ENCODE results near the gene WRAP73. TPM values are rescaled to one million over a fixed set of nuclear protein-coding genes. Genes with fewer than 3 reads are reported as not detected.

The WRAP73 gene
- total and polyA plus RNA-seq, 2 experiments from 2014 or later: 22.6 to 43.3 TPM

- H3K9me2 ChIP-seq (ENCODE audit: insufficient read depth): no peaks in the 10 kb centered on the region
- H3K4me1 Mint-ChIP-seq: peaks cover 24% of the 10 kb centered on the region
- H3K9me3 Mint-ChIP-seq: peaks cover 3% of the 10 kb centered on the region; the same call in 2 of the 3 replicates
- H3K27me3 ChIP-seq (ENCODE audit: insufficient read depth): no peaks in the 10 kb centered on the region
- DNase-seq (ENCODE audit: low spot score): no peak
- H3K79me2 ChIP-seq (replicated peaks; ENCODE audit: insufficient read depth): no peaks in the 10 kb centered on the region
- peaks cover 5% of the 10 kb centered on the region; the same call in 1 of the 2 replicates for H3K4me1 ChIP-seq (ENCODE audit: insufficient read depth)
- H3K27ac ChIP-seq (ENCODE audit: low read depth): no peak overlapping the region
- no peak overlapping the region for H2AFZ ChIP-seq
- peak; percentile 7; the same call in 1 of the 3 replicates for ATAC-seq
- no peaks in the 10 kb centered on the region for H3F3A ChIP-seq (replicated peaks; ENCODE audit: low read depth)
- H3K27me3 Mint-ChIP-seq (ENCODE audit: insufficient read depth, low read depth, poor library complexity): peaks cover 9% of the 10 kb centered on the region
- H3K36me3 Mint-ChIP-seq (ENCODE audit: low read depth): no peaks in the 10 kb centered on the region
- no peaks in the 10 kb centered on the region for H3K36me3 ChIP-seq (ENCODE audit: insufficient read depth)
- H3K4me2 ChIP-seq: no peak overlapping the region
- no peak overlapping the region for H3K27ac Mint-ChIP-seq
- H3K4me3 Mint-ChIP-seq: no peak overlapping the region
- no peak for TF ChIP-seq EZH2phosphoT487 (IDR thresholded peaks at IDR 0.05; ENCODE audit: unreplicated experiment)
- TF ChIP-seq CREB1 (CRISPR knock-in tag; IDR thresholded peaks at IDR 0.05; ENCODE audit: low read depth): no peak
- no peak for TF ChIP-seq JUNB (IDR thresholded peaks at IDR 0.05; ENCODE audit: unreplicated experiment)
- TF ChIP-seq, protein P1, sequence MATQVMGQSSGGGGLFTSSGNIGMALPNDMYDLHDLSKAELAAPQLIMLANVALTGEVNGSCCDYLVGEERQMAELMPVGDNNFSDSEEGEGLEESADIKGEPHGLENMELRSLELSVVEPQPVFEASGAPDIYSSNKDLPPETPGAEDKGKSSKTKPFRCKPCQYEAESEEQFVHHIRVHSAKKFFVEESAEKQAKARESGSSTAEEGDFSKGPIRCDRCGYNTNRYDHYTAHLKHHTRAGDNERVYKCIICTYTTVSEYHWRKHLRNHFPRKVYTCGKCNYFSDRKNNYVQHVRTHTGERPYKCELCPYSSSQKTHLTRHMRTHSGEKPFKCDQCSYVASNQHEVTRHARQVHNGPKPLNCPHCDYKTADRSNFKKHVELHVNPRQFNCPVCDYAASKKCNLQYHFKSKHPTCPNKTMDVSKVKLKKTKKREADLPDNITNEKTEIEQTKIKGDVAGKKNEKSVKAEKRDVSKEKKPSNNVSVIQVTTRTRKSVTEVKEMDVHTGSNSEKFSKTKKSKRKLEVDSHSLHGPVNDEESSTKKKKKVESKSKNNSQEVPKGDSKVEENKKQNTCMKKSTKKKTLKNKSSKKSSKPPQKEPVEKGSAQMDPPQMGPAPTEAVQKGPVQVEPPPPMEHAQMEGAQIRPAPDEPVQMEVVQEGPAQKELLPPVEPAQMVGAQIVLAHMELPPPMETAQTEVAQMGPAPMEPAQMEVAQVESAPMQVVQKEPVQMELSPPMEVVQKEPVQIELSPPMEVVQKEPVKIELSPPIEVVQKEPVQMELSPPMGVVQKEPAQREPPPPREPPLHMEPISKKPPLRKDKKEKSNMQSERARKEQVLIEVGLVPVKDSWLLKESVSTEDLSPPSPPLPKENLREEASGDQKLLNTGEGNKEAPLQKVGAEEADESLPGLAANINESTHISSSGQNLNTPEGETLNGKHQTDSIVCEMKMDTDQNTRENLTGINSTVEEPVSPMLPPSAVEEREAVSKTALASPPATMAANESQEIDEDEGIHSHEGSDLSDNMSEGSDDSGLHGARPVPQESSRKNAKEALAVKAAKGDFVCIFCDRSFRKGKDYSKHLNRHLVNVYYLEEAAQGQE (IDR thresholded peaks at IDR 0.05; ENCODE audit: unreplicated experiment): no peak
- TF ChIP-seq NANOG (IDR thresholded peaks at IDR 0.05; ENCODE audit: borderline replicate concordance): no peak
- TF ChIP-seq ZNF331 (CRISPR knock-in tag; IDR thresholded peaks at IDR 0.05; ENCODE audit: low read depth): no peak
- no peak for TF ChIP-seq STAT1 (IDR thresholded peaks at IDR 0.05; ENCODE audit: unreplicated experiment)
- no peak for TF ChIP-seq ZNF114 (CRISPR knock-in tag; IDR thresholded peaks at IDR 0.05)
- TF ChIP-seq EZH2 (IDR thresholded peaks at IDR 0.05; ENCODE audit: low read depth, unreplicated experiment): no peak
- no peak for TF ChIP-seq ZNF462 (CRISPR knock-in tag; IDR thresholded peaks at IDR 0.05)
- TF ChIP-seq ETS1 (IDR thresholded peaks at IDR 0.05): no peak
- no peak for TF ChIP-seq CTCF (conservative IDR thresholded peaks at IDR 0.05; ENCODE audit: low read depth in 2 of 2)
- TF ChIP-seq POLR2AphosphoS5 (IDR thresholded peaks at IDR 0.05; ENCODE audit: low read depth): no peak
- H4K20me1 ChIP-seq (replicated peaks; ENCODE audit: insufficient read depth): no peaks in the 10 kb centered on the region
- H3K4me3 ChIP-seq: no peak overlapping the region
Observed at GRCh38 chr1:3618531-3618880, 31.4 kb downstream of the WRAP73 start.

Measured in GM23338 (cell line).